GM18867 (cell line): Measurements from ENCODE around the gene JMJD8.

ENCODE experiments used
- ATAC-seq: cut with Tn5 transposase; IDR thresholded peaks from one replicate; pipeline ENCODE4 v1.9.1; 2021; ENCODE audit warnings: mild to moderate bottlenecking, moderate library complexity; ENCODE audit not compliant: unreplicated experiment

Gene JMJD8

DNA sequence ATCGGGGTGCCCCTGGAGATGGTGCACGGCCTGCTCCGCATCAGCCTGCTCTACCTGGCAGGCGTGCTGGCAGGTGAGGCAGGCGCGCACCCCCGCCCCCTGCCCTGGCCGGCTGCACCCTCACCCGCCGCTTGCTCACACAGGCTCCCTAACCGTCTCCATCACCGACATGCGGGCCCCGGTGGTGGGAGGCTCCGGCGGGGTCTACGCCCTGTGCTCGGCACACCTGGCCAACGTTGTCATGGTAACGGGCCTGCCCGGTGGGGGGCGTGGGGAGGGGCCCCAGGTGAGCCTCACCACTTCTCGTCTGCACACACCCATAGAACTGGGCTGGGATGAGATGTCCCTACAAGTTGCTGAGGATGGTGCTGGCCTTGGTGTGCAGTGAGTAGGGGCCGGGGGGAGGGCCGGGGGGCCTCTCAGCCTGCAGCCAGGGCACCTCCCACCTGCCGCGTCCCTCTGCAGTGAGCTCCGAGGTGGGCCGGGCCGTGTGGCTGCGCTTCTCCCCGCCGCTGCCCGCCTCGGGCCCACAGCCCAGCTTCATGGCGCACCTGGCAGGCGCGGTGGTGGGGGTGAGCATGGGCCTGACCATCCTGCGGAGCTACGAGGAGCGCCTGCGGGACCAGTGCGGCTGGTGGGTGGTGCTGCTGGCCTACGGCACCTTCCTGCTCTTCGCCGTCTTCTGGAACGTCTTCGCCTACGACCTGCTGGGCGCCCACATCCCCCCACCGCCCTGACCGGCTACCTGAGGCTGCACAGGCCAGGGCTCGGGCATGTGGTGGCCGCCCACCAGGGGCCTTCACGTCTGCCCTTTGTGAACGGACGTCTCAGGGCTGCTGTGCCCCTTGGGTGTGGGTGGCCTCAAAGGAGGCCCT is 6.6 kb downstream of the JMJD8 start:
- ATAC-seq, result no peak

DNA sequence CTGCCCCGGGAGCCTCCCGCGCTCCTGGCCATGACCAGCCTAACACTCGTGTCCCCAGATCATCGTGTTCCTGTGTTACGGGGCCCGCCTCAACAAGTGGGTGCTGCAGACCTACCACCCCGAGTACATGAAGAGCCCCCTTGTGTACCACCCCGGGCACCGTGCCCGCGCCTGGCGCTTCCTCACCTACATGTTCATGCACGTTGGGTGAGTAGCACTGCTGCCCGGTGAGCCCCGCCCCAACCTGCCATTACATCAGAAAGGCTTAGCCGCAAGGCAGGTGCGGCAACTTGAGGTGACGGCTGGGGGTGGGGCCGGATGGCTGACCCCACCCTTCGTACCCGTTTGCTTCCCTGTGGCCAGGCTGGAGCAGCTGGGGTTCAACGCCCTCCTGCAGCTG is 7.2 kb downstream of the JMJD8 start:
- ATAC-seq, result no peak

- ATAC-seq, result no peak
Observed at GRCh38 chr16:676565-676902, 7.6 kb downstream of the JMJD8 start.

DNA sequence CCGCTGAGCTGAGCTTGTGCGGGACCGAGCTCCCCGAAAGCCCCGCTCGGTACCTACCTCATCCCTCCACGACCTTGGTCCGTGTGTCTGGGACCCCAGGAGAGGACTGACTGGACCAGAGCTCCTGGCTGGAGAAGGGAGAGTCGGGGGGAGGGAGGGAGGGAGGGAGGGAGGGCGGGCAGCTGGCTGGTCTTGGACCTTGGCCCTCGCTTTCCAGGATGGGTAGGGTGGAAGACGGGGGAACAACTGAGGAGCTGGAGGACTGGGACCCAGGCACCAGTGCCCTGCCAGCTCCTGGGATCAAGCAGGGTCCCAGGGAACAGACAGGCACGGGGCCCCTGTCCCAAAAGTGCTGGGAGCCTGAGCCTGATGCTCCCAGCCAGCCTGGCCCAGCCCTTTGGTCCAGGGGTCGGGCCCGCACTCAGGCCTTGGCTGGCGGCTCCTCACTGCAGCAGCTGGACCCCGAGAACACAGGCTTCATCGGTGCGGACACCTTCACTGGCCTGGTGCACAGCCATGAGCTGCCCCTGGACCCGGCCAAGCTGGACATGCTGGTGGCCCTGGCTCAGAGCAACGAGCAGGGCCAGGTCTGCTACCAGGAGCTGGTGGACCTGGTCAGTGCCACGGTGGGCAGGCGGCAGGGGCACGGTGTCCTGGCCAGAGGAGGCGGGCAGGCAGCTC is 8.1 kb downstream of the JMJD8 start:
- ATAC-seq, result no peak

DNA sequence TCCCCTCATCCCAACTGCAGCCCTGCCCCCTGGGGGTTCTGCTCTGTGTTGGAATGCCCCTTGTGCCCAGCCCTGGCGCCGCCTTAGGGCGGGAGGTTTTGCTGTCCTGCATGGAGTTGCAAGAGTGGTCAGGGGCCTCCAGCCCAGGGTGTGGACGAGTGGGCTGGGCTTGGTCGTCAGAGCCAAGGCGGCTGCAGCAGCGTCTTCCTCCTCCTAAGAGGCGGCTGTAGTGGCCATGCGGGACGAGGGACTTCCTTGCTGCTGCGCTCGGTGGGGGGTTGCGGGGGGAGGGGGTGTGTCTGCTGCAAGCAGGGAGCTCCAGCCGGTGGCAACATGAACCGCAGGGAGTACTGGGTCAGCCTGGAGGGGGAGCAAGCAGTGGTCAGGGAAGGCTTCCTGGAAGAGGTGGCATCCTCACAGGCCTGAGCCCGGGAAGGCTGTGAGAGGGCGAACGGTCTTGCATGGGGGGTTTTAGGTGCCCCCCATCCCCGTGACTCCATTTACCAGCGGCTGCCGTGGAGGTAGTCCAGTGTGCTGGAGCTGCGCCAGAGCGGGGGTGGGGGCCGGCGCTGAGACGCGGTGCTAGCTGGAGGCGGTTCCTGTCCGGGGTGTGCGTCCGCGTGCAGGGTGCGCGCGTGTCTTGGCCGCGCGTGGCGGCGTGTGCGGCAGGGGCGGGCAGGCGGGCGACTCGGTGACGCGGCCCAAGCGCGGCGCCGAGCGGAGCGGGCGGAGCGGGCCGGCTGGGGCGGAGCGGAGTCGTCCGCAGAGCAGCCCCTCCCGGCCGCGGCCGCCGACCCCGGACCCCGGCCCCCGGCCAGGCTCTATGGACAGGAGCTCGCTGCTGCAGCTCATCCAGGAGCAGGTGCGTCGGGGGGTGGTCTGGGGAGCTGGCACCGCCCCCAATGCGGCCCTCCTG is 8.9 kb downstream of the JMJD8 start, which contains the start of gene RHBDL1:
Gene RHBDL1 (plus strand): TSS at position 704 of the 916 bp plus-strand sequence. CDS start 120 bp downstream, at position 824.
- no peak for ATAC-seq

GRCh38 chr16:674214-674881 is 9.8 kb downstream of the JMJD8 start:
- ATAC-seq, result no peak

DNA sequence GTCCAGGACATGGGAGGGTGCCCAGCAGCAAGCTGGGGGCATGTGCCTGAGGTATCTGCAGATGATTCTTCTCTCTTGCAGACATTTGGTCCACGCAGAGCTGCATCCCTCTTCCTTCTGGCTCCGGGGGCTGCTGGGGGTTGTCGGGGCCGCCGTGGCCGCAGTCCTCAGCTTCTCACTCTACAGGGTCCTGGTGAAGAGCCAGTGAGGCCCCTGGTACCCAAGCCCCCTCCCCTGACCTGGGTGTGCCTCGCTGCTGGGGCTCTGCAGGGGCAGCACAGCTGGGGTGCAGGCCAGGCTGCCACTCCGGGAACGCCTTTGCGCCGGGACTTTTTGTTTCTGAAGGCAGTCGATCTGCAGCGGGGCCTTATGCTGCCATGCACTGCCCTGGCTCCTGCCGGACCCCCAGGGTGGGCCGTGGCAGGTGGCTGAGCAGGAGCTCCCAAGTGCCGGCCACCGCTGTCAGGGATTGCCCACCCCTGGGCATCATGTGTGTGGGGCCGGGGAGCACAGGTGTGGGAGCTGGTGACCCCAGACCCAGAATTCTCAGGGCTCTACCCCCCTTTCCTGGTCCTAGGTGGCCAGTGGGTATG is 10.6 kb downstream of the JMJD8 start:
- no peak for ATAC-seq

DNA sequence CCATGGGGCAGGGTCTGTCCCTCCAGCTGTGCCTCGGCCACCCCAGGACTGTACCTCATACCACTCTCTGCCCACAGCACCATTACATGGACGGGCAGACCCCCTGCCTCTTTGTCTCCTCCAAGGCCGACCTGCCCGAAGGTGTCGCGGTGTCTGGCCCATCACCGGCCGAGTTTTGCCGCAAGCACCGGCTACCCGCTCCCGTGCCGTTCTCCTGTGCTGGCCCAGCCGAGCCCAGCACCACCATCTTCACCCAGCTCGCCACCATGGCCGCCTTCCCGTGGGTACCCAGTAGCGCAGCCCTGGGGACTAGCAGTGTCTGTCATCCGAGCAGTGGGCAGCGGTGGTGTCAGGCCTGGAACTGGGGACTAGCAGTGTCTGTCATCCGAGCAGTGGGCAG is 11.3 kb downstream of the JMJD8 start:
- ATAC-seq, result no peak

GRCh38 chr16:672371-672770 is 11.8 kb downstream of the JMJD8 start:
- ATAC-seq, result no peak

- ATAC-seq, result no peak
Observed at GRCh38 chr16:671353-672131, 12.6 kb downstream of the JMJD8 start.

DNA sequence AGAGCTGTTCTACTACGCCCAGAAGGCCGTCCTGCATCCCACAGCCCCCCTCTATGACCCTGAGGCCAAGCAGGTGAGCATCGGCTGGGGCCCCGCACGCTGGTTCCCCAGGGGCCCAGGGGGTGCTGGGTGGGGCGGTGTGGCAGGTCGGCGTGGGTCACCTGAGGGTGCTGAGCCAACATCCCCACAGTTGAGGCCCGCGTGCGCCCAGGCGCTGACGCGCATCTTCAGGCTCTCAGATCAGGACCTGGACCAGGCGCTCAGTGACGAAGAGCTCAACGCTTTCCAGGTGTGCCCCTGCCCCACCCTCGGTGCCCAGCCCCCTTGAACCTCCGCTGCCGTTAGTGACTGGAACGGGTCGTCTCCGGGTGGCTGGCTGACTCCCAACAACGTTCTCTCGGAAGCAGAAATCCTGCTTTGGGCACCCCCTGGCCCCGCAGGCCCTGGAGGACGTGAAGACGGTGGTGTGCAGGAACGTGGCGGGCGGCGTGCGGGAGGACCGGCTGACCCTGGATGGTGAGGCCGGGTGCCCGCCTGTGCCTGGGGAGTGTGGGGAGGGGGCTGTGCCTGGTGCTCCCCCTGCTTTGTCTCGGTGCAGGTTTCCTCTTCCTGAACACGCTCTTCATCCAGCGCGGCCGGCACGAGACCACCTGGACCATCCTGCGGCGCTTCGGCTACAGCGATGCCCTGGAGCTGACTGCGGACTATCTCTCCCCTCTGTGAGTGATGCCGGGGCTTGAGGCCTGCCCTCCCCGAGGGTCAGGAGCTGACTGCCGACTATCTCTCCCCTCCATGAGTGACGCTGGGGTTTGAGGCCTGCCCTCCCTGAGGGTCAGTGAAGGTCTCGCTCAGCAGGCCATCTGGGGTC is 13.4 kb downstream of the JMJD8 start:
- ATAC-seq, result no peak

GRCh38 chr16:669666-670065 is 14.5 kb downstream of the JMJD8 start:
- no peak for ATAC-seq

- no peak for ATAC-seq
Observed at GRCh38 chr16:668519-669171, 15.5 kb downstream of the JMJD8 start.

GRCh38 chr16:667780-668518 is 16.2 kb downstream of the JMJD8 start, which contains the start of gene RHOT2:
Gene RHOT2 (plus strand): TSS chr16:668132. CDS start chr16:668200, 68 bp downstream.
- ATAC-seq, result peak; percentile 77

DNA sequence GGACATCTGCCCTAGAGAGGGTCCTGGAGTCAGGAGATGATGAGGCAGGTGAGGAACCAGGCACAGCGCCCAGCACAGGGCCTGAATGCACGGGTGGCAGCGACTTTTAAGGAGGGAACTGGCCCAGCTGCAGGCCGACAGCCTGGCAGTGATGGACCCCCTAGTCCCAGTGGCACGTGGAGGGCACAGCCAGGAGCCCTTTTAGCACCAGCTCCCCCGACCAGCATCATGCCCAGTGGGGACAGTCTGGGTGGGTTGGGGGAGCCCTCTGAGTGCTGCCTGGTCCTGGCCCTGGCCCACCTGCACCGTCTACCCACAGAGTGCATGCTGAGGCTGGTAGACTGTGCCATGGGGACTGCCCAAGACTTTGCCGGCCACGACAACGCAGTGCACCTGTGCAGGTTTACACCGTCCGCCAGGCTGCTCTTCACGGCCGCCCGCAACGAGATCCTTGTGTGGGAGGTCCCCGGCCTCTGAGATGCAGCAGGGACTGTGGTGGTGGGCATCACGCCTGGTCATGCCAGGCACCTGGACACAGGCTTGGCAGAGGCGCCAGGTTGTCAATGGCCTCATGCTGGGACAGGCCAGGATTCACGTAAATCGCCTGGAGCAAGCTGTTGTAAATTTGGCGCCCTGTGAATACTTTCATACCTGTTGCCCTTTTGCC is 16.9 kb downstream of the JMJD8 start:
- ATAC-seq, result no peak

DNA sequence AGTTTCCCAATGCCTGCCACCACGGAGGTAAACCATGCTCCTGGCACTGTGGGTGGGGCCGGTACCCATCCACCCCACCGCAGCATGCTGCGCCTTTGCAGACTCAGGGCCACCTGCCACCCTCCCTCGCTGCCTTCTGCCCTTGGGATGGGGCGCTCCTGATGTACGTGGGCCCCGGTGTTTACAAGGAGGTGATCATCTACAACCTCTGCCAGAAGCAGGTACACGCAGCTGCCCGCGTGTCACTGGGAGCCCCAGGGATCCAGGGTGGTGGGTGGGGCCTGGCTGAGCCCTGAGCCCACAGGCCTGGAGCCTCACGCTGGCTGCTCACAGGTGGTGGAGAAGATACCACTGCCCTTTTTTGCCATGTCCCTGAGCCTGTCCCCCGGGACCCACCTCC is 17.6 kb downstream of the JMJD8 start:
- ATAC-seq, result no peak

DNA sequence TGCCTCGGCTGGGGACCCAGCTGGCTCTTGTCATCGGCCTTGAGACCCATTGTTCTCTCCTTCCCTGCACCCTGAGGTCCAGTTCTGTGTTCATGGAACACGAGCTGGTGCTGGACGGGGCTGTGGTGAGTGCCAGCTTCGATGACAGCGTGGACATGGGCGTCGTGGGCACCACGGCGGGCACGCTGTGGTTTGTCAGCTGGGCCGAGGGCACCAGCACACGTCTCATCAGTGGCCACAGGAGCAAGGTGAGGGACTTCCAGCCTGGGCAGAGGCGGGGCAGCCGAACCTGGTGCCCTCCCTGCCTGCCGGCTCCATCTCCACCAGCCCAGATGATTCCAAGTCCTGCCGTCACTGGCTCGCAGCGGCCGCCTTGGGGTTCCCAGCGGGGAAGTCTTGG is 21.5 kb downstream of the JMJD8 start:
- no peak for ATAC-seq
